Activated T-cell treated with anti-CD3 and anti-CD28 coated beads, Interleukin-2, amount 50 U/mL, for 72 hours (primary cell): ENCODE measurements around the gene STEAP1. TPM values are rescaled to one million over a fixed set of nuclear protein-coding genes. Genes with fewer than 3 reads are reported as not detected.
"Not testable (repeated sequence)": the region's sequence is repeated elsewhere in the genome, so short reads cannot be mapped to it uniquely, and the experiment has no call there.

Source experiments
- ATAC-seq, 2 donors: fragments of 150-1000 bp; cut with Tn5 transposase; replicated peaks in 1 of 2; 2 replicates each; pipeline ENCODE4 v1.10.0; 2021; ENCODE audit warnings: moderate library complexity in 2 of 2, mild to moderate bottlenecking in 1 of 2
- DNase-seq, 2 donors: peaks; one replicate each; pipeline ENCODE4 v3.0.0; 2021 to 2022; ENCODE audit warnings: mixed read lengths in 1 of 2
- H3K27ac Mint-ChIP-seq: one replicate; pipeline ENCODE4 v1.8.0; 2022; ENCODE audit warnings: mild to moderate bottlenecking, moderate library complexity, mixed read lengths
- H3K27me3 Mint-ChIP-seq: one replicate; pipeline ENCODE4 v1.8.0; 2022; ENCODE audit warnings: low read depth, mixed read lengths
- H3K36me3 Mint-ChIP-seq, 2 donors: one replicate each; pipeline ENCODE4 v1.8.0; 2022; ENCODE audit warnings: mixed read lengths in 2 of 2, mild to moderate bottlenecking in 1 of 2; ENCODE audit not compliant: insufficient read depth in 2 of 2
- H3K4me1 Mint-ChIP-seq: one replicate; pipeline ENCODE4 v1.8.0; 2022; ENCODE audit warnings: low read depth, mixed read lengths
- H3K4me3 Mint-ChIP-seq, 2 donors: one replicate each; pipeline ENCODE4 v1.8.0; 2022; ENCODE audit warnings: mild to moderate bottlenecking in 2 of 2, mixed read lengths in 2 of 2, moderate library complexity in 2 of 2
- H3K9me3 Mint-ChIP-seq, 2 donors: one replicate each; pipeline ENCODE4 v1.8.0; 2022; ENCODE audit warnings: mixed read lengths in 2 of 2
- total RNA-seq, 2 donors: library from RNA; stranded (reverse); gene quantifications; one replicate each; pipeline ENCODE4 v1.2.3, GENCODE V29; 2022

The STEAP1 gene
- total RNA-seq, 2 donors from 2014 or later = 2.0 to 2.1 TPM

- peaks cover 2 to 7% of the 10 kb centered on the region in 2 donors for H3K36me3 Mint-ChIP-seq
- H3K27ac Mint-ChIP-seq = peak overlapping the region; percentile 13
- H3K4me3 Mint-ChIP-seq = peak overlapping the region; percentile 59 to 70
- H3K27me3 Mint-ChIP-seq = peaks cover 21% of the 10 kb centered on the region
- no peak for ATAC-seq
- peaks cover 34% of the 10 kb centered on the region for H3K4me1 Mint-ChIP-seq
- DNase-seq = no peak
- peaks cover 4% of the 10 kb centered on the region in 2 donors for H3K9me3 Mint-ChIP-seq
These were observed 25.8 kb downstream of the STEAP1 start for GRCh38 chr7:90180011-90180585.

DNA sequence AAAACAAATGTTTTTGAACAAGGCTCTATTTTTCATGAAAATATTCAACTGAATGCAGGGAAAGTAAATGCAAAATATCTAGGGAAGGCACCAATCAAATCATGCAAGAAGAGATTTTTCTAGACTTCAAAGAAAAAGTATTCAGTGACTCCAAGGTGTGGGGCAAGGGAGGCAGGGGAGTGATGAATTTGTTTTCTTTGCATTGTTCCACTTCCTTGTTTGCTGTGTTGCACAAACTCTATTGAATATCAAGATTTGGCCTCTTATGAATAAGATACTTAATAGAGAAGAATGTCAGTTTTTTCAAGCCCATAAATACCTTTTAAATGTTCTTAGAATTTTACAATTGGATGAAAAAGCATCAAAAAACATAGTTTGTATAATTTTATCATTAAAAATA, 26.4 kb downstream of the STEAP1 start:
- peak overlapping the region; percentile 13 for H3K27ac Mint-ChIP-seq
- peaks cover 34% of the 10 kb centered on the region for H3K4me1 Mint-ChIP-seq
- DNase-seq (no peak), ATAC-seq (no peak)
- H3K4me3 Mint-ChIP-seq = peak overlapping the region; percentile 59 to 70
- peaks cover 21% of the 10 kb centered on the region for H3K27me3 Mint-ChIP-seq
- H3K36me3 Mint-ChIP-seq = peaks cover 2 to 7% of the 10 kb centered on the region in 2 donors
- H3K9me3 Mint-ChIP-seq = peaks cover 4% of the 10 kb centered on the region in 2 donors

- peaks cover 5 to 7% of the 10 kb centered on the region in 2 donors for H3K36me3 Mint-ChIP-seq
- no peak overlapping the region for H3K4me3 Mint-ChIP-seq
These were observed 27.2 kb downstream of the STEAP1 start for GRCh38 chr7:90181485-90181884.

DNA sequence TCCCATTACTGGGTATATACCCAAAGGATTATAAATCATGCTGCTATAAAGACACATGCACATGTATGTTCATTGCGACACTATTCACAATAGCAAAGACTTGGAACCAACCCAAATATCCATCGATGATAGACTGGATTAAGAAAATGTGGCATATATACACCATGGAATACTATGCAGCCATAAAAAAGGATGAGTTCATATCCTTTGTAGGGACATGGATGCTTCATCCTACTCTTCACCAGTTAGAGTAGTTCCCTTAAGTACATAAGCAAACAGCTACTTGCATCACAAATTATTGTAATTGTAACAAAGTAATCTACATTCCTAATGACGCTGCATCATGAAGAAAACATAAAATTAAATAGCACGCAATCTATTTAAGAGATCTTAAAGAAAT, 32.0 kb downstream of the STEAP1 start:
- not testable (repeated sequence) for H3K9me3 Mint-ChIP-seq, DNase-seq, ATAC-seq, H3K27ac Mint-ChIP-seq, H3K4me1 Mint-ChIP-seq, H3K4me3 Mint-ChIP-seq
- Mint-ChIP-seq H3K36me3 (peaks cover 5 to 10% of the 10 kb centered on the region in 2 donors), H3K27me3 (peaks cover 21% of the 10 kb centered on the region)

More at GRCh38 chr7:90181485-90181884, 27.2 kb downstream of the STEAP1 start:
- Mint-ChIP-seq H3K4me1 (peaks cover 34% of the 10 kb centered on the region), H3K27me3 (peaks cover 21% of the 10 kb centered on the region), H3K9me3 (peaks cover 6% of the 10 kb centered on the region in 2 donors), H3K27ac (no peak overlapping the region)
- DNase-seq (no peak), ATAC-seq (no peak)

GRCh38 chr7:90187507-90188050, 33.3 kb downstream of the STEAP1 start:
- no peak overlapping the region for H3K27ac Mint-ChIP-seq

GRCh38 chr7:90188281-90188680, 34.0 kb downstream of the STEAP1 start:
- H3K4me3 Mint-ChIP-seq = no peak overlapping the region
- peaks cover 2% of the 10 kb centered on the region for H3K27me3 Mint-ChIP-seq
- peaks cover 2 to 10% of the 10 kb centered on the region in 2 donors for H3K36me3 Mint-ChIP-seq
- H3K4me1 Mint-ChIP-seq = peaks cover 5% of the 10 kb centered on the region
- H3K27ac Mint-ChIP-seq = no peak overlapping the region
- ATAC-seq (no peak), DNase-seq (no peak)
- H3K9me3 Mint-ChIP-seq = peaks cover 3 to 10% of the 10 kb centered on the region in 2 donors

More at GRCh38 chr7:90187507-90188050, 33.3 kb downstream of the STEAP1 start:
- H3K4me3 Mint-ChIP-seq = no peak overlapping the region
- peaks cover 3 to 10% of the 10 kb centered on the region in 2 donors for H3K9me3 Mint-ChIP-seq
- ATAC-seq (no peak), DNase-seq (no peak)
- H3K27me3 Mint-ChIP-seq = peaks cover 9% of the 10 kb centered on the region
- peaks cover 5% of the 10 kb centered on the region for H3K4me1 Mint-ChIP-seq
- H3K36me3 Mint-ChIP-seq = peaks cover 2 to 8% of the 10 kb centered on the region in 2 donors

GRCh38 chr7:90190995-90191394, 36.7 kb downstream of the STEAP1 start:
- DNase-seq = no peak
- Mint-ChIP-seq H3K27me3 (no peaks in the 10 kb centered on the region), H3K4me1 (peaks cover 5% of the 10 kb centered on the region), H3K36me3 (peaks cover 0 to 10% of the 10 kb centered on the region in 2 donors), H3K27ac (no peak overlapping the region), H3K9me3 (peaks cover 0 to 10% of the 10 kb centered on the region in 2 donors), H3K4me3 (no peak overlapping the region)
- no peak for ATAC-seq

DNA sequence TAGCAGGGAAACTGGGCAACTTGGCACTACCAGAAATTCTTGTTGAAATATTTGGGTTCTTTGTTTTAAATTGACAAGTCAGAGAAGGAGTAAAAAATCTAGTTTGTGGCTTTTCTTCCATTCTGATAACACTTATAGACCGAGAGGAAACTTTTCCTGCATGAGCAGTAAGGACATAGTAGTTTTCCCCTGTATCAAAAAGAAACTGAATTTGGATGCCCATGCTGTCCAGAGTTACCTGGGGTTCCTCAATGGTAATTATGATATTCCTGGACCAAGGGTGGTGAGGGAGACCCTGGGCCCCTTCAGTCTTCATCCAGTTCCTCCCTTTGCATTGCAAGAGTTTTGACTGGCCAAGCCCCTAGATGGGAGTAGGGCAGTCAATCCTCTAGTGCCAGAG, 37.4 kb downstream of the STEAP1 start:
- DNase-seq (no peak), ATAC-seq (no peak)
- peaks cover 5% of the 10 kb centered on the region for H3K4me1 Mint-ChIP-seq
- H3K4me3 Mint-ChIP-seq = no peak overlapping the region
- H3K36me3 Mint-ChIP-seq = peaks cover 0 to 12% of the 10 kb centered on the region in 2 donors
- H3K27me3 Mint-ChIP-seq = no peaks in the 10 kb centered on the region
- H3K27ac Mint-ChIP-seq = no peak overlapping the region
- peaks cover 0 to 10% of the 10 kb centered on the region in 2 donors for H3K9me3 Mint-ChIP-seq

- ATAC-seq (no peak), DNase-seq (no peak)
- peaks cover 0 to 12% of the 10 kb centered on the region in 2 donors for H3K36me3 Mint-ChIP-seq
- H3K4me1 Mint-ChIP-seq = peaks cover 4% of the 10 kb centered on the region
- no peak overlapping the region for H3K4me3 Mint-ChIP-seq
- no peak overlapping the region for H3K27ac Mint-ChIP-seq
- H3K27me3 Mint-ChIP-seq = no peaks in the 10 kb centered on the region
- peaks cover 0 to 10% of the 10 kb centered on the region in 2 donors for H3K9me3 Mint-ChIP-seq
These were observed 38.8 kb downstream of the STEAP1 start for GRCh38 chr7:90192876-90193750.

- Mint-ChIP-seq H3K9me3 (peaks cover 0 to 10% of the 10 kb centered on the region in 2 donors), H3K36me3 (peaks cover 0 to 9% of the 10 kb centered on the region in 2 donors), H3K27ac (no peak overlapping the region), H3K4me3 (no peak overlapping the region), H3K27me3 (no peaks in the 10 kb centered on the region), H3K4me1 (no peaks in the 10 kb centered on the region)
- DNase-seq (no peak), ATAC-seq (no peak)
These were observed 40.9 kb downstream of the STEAP1 start for GRCh38 chr7:90194911-90195809.

GRCh38 chr7:90201500-90202195, 47.4 kb downstream of the STEAP1 start:
- DNase-seq = no peak
- Mint-ChIP-seq H3K4me3 (no peak overlapping the region), H3K36me3 (no peaks in the 10 kb centered on the region), H3K27me3 (peaks cover 15% of the 10 kb centered on the region), H3K4me1 (no peaks in the 10 kb centered on the region), H3K27ac (no peak overlapping the region), H3K9me3 (peaks cover 0 to 2% of the 10 kb centered on the region in 2 donors)
- ATAC-seq = no peak

GRCh38 chr7:90207956-90208355, 53.7 kb downstream of the STEAP1 start:
- no peak for DNase-seq
- Mint-ChIP-seq H3K27me3 (peaks cover 31% of the 10 kb centered on the region), H3K27ac (no peak overlapping the region), H3K36me3 (no peaks in the 10 kb centered on the region), H3K4me1 (peaks cover 9% of the 10 kb centered on the region), H3K9me3 (peaks cover 0 to 2% of the 10 kb centered on the region in 2 donors), H3K4me3 (no peak overlapping the region)
- ATAC-seq = no peak
